ENCODE results near the gene ARHGEF38. TPM values are rescaled to one million over a fixed set of nuclear protein-coding genes. Genes with fewer than 3 reads are reported as not detected.
A peak's percentile ranks its signal among the peaks of the same experiment; 100 is the strongest.

Gene ARHGEF38, protein sequence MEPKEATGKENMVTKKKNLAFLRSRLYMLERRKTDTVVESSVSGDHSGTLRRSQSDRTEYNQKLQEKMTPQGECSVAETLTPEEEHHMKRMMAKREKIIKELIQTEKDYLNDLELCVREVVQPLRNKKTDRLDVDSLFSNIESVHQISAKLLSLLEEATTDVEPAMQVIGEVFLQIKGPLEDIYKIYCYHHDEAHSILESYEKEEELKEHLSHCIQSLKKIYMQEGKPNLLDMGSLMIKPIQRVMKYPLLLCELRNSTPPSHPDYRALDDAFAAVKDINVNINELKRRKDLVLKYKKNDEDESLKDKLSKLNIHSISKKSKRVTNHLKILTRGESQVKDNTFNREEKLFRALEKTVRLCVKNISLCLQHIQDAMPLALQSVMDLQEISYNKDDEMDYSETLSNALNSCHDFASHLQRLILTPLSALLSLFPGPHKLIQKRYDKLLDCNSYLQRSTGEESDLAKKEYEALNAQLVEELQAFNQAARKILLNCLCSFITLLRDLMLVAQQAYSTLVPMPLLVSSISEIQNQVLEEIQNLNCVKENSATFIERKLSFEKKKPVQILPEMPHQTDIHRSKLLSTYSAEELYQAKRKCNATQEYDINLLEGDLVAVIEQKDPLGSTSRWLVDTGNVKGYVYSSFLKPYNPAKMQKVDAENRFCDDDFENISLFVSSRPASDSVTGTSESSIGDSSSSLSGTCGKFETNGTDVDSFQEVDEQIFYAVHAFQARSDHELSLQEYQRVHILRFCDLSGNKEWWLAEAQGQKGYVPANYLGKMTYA
- total RNA-seq = under 1 TPM in 1 of 2 donors, not detected in 1; 0.11 TPM
- 1 to 10 TPM in 1 of 2 donors, under 1 TPM in 1; 0.40 to 1.3 TPM for polyA plus RNA-seq (ENCODE audit: insufficient read length in 2 of 2)
- long read RNA-seq, donor 1, partial matches to known transcripts = 26 of 37 reads
- long read RNA-seq, donor 1, other reads (novel, unspliced or antisense) = 11 of 37 reads
- long read RNA-seq, donor 2 = 0 reads
- long read RNA-seq, donor 3, partial matches to known transcripts = 8 of 16 reads
- long read RNA-seq, donor 3, other reads (novel, unspliced or antisense) = 8 of 16 reads
- long read RNA-seq, donor 4 = 0 reads

DNA sequence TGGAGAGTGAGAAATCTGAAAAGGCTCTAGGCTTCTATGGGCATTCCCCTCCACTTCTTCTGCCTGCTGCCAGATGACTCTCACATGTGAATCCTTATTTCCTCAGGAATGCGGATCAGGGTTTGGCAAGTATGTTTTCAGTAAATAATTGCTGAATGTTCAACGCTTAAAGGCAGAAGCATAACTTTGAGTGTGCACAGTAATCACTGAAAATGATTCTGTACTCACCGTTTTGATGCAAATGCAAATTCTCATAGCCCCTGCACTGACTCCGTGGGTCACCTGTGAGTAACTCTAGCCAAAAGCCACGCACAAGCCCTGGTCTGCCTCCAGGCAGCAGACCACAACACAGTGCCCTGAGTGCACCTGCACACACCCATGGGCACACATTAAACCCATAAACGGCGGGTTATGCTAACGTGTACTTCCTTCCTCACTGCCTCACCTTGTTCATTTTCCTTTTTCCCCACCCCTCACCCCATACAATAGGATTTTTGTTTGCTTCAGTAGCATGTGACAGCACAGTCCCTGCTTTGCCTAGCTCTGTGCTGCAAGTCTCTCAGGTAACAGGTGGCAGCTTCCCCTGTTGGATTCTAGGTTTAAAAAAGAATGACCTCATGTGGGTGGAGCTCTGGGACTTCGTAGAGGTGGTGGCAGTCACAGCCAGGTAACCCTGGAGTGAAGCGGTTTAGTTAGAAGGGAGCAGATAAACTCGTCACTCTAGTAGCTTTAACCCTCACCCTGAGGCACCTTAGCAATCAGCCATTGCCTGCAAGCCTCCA is at the start of gene ARHGEF38:
Gene ARHGEF38 (plus strand): TSS at position 656 of the 782 bp plus-strand sequence. CDS start 146 bp downstream, outside the sequence.
- no peak for DNase-seq (ENCODE audit: low read depth in 4 of 6, low spot score in 6 of 6)
- H3K4me1 ChIP-seq (ENCODE audit: control insufficient read depth, insufficient read depth, low read length) = no peaks in the 10 kb centered on the region
- H3K27ac ChIP-seq (ENCODE audit: low read depth, low read length) = no peak within 1 kb of the TSS
- H3K4me3 ChIP-seq (ENCODE audit: low read depth, low read length) = no peak within 1 kb of the TSS
- no peaks in the 10 kb centered on the region for H3K9me3 ChIP-seq (ENCODE audit: control insufficient read depth, insufficient read depth, low read length)
- H3K36me3 ChIP-seq (ENCODE audit: control insufficient read depth, insufficient read depth, low read length) = no peaks in the 10 kb centered on the region
- 57% methylated on average over 7 of the region's 11 CpGs for WGBS (ENCODE audit: insufficient coverage)
- H3K27me3 ChIP-seq (ENCODE audit: control insufficient read depth, insufficient read depth, low read length) = no peaks in the 10 kb centered on the region

DNA sequence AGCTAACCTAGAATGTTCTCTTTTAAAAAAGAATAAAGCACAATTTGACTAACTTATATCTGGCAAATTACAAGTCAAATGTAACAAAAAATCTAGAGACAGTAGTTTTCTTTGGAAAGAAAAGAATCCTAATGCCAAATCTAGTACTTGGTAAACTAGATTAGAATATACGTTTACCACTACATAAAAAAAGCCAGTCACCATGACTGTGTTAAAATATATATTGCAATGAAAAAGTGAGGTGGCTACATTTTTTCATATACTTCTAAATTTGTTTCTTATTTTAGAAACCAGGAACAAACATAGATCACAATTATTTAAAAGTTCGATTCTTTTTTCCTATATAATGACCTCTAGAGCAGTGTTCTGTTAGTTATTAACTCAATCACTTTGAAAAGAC is 48.9 kb upstream of the ARHGEF38 start:
- Histone ChIP-seq H3K9me3 (ENCODE audit: control insufficient read depth, insufficient read depth, low read length) (no peaks in the 10 kb centered on the region), H3K27me3 (ENCODE audit: control insufficient read depth, insufficient read depth, low read length) (no peaks in the 10 kb centered on the region), H3K4me1 (ENCODE audit: control insufficient read depth, insufficient read depth, low read length) (no peaks in the 10 kb centered on the region), H3K36me3 (ENCODE audit: control insufficient read depth, insufficient read depth, low read length) (no peaks in the 10 kb centered on the region), H3K27ac (ENCODE audit: low read depth, low read length) (no peak overlapping the region), H3K4me3 (ENCODE audit: low read depth, low read length) (no peak overlapping the region)
- WGBS (ENCODE audit: insufficient coverage) = no CpG with 5 or more reads among the region's 2 CpGs
- no peak for DNase-seq (ENCODE audit: low read depth in 4 of 6, low spot score in 6 of 6)

DNA sequence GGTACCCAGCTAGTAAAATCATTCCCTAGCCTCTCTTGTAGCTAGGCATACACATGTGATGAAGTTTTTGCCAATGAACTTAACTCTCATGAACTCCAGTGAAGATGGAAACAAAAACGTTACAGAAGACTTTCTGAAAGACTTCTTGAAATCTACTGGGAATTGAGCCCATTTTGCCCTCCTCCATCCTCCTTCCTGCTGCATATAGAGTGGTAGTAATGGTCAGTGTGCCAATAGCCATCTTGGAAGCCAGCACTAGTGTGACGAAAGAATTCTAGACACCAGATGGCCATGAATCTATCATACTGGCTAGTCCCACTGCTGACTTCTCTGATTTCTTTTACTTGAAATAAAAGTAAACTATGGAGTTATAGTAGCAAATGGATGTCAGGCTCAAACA is 47.7 kb upstream of the ARHGEF38 start:
- Histone ChIP-seq H3K27ac (ENCODE audit: low read depth, low read length) (peak overlapping the region; percentile 10), H3K4me3 (ENCODE audit: low read depth, low read length) (no peak overlapping the region), H3K9me3 (ENCODE audit: control insufficient read depth, insufficient read depth, low read length) (no peaks in the 10 kb centered on the region), H3K27me3 (ENCODE audit: control insufficient read depth, insufficient read depth, low read length) (no peaks in the 10 kb centered on the region), H3K36me3 (ENCODE audit: control insufficient read depth, insufficient read depth, low read length) (no peaks in the 10 kb centered on the region), H3K4me1 (ENCODE audit: control insufficient read depth, insufficient read depth, low read length) (no peaks in the 10 kb centered on the region)
- DNase-seq (ENCODE audit: low read depth in 4 of 6, low spot score in 6 of 6) = peak in 5 of 6 donors; percentile 47 to 89 (median 59)
- no CpG with 5 or more reads among the region's 2 CpGs for WGBS (ENCODE audit: insufficient coverage)

DNA sequence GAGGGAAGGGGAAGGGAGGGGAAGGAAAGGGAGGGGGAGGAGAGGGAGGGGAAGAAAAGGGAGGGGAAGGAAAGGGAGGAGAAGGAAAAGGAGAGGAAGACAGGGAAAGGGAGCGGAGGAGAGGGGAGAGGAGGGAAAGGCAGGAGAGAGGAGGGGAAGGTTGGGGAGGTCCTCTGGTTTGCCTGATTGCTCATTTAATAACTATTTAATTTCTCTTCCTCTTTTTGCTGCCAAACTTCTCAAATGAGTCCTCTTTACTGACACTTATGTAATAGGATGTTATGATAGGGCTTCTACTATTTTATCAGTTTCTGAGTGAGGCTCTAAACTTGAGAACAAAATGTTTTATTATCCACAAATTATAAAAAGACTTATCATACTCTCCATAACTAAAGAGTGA is 43.1 kb upstream of the ARHGEF38 start:
- H3K27me3 ChIP-seq (ENCODE audit: control insufficient read depth, insufficient read depth, low read length) = no peaks in the 10 kb centered on the region
- H3K4me1 ChIP-seq (ENCODE audit: control insufficient read depth, insufficient read depth, low read length) = no peaks in the 10 kb centered on the region
- H3K27ac ChIP-seq (ENCODE audit: low read depth, low read length) = no peak overlapping the region
- no CpG with 5 or more reads among the region's 1 CpG for WGBS (ENCODE audit: insufficient coverage)
- no peaks in the 10 kb centered on the region for H3K36me3 ChIP-seq (ENCODE audit: control insufficient read depth, insufficient read depth, low read length)
- no peak overlapping the region for H3K4me3 ChIP-seq (ENCODE audit: low read depth, low read length)
- no peaks in the 10 kb centered on the region for H3K9me3 ChIP-seq (ENCODE audit: control insufficient read depth, insufficient read depth, low read length)
- no peak for DNase-seq (ENCODE audit: low read depth in 4 of 6, low spot score in 6 of 6)

DNA sequence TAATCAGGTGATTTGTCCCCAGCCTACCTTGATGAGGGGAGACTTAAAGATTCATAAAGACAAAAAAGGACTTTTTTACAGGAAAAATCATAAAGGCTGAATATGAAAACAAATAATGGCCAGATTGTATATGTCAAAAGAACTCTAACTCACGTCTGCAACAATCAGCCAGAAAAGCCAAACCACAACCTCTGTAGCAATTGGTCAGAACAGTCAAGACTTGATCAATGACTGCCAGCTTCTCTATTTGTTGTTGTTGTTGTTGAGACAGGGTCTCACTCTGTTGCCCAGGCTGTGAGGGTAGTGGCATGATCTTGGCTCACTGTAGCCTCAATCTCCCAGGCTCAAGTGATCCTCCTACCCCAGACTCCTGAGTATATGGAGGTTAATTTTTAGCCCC is 42.7 kb upstream of the ARHGEF38 start:
- Histone ChIP-seq H3K4me3 (ENCODE audit: low read depth, low read length) (no peak overlapping the region), H3K9me3 (ENCODE audit: control insufficient read depth, insufficient read depth, low read length) (no peaks in the 10 kb centered on the region), H3K4me1 (ENCODE audit: control insufficient read depth, insufficient read depth, low read length) (no peaks in the 10 kb centered on the region), H3K36me3 (ENCODE audit: control insufficient read depth, insufficient read depth, low read length) (no peaks in the 10 kb centered on the region), H3K27ac (ENCODE audit: low read depth, low read length) (no peak overlapping the region), H3K27me3 (ENCODE audit: control insufficient read depth, insufficient read depth, low read length) (no peaks in the 10 kb centered on the region)
- whole genome bisulfite sequencing (ENCODE audit: insufficient coverage) = no CpG with 5 or more reads among the region's 1 CpG
- no peak for DNase-seq (ENCODE audit: low read depth in 4 of 6, low spot score in 6 of 6)

DNA sequence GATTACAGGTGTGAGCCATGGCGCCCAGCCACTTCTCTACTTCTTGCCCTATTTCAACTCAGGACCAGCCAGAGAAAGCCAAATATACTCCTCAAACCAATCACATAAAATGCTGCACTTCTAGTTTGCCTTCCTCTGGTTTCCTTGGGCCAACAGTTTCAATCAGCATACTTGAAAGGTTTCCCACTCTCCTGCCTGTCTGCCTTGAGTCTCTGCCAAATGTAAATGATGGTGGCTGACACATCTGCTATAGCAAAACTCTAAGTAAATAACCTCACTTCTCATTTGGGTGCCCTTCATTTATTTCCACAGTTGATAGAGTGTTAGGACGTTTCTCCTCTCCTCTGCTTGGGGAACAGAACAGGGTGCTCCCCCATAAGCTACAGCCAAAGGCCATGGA is 42.2 kb upstream of the ARHGEF38 start:
- H3K27me3 ChIP-seq (ENCODE audit: control insufficient read depth, insufficient read depth, low read length) = no peaks in the 10 kb centered on the region
- no peaks in the 10 kb centered on the region for H3K4me1 ChIP-seq (ENCODE audit: control insufficient read depth, insufficient read depth, low read length)
- DNase-seq (ENCODE audit: low read depth in 4 of 6, low spot score in 6 of 6) = peak in 1 of 6 donors; percentile 54
- WGBS (ENCODE audit: insufficient coverage) = 89% methylated on average over 1 of the region's 2 CpGs
- no peak overlapping the region for H3K27ac ChIP-seq (ENCODE audit: low read depth, low read length)
- no peaks in the 10 kb centered on the region for H3K9me3 ChIP-seq (ENCODE audit: control insufficient read depth, insufficient read depth, low read length)
- H3K36me3 ChIP-seq (ENCODE audit: control insufficient read depth, insufficient read depth, low read length) = no peaks in the 10 kb centered on the region
- H3K4me3 ChIP-seq (ENCODE audit: low read depth, low read length) = no peak overlapping the region

DNA sequence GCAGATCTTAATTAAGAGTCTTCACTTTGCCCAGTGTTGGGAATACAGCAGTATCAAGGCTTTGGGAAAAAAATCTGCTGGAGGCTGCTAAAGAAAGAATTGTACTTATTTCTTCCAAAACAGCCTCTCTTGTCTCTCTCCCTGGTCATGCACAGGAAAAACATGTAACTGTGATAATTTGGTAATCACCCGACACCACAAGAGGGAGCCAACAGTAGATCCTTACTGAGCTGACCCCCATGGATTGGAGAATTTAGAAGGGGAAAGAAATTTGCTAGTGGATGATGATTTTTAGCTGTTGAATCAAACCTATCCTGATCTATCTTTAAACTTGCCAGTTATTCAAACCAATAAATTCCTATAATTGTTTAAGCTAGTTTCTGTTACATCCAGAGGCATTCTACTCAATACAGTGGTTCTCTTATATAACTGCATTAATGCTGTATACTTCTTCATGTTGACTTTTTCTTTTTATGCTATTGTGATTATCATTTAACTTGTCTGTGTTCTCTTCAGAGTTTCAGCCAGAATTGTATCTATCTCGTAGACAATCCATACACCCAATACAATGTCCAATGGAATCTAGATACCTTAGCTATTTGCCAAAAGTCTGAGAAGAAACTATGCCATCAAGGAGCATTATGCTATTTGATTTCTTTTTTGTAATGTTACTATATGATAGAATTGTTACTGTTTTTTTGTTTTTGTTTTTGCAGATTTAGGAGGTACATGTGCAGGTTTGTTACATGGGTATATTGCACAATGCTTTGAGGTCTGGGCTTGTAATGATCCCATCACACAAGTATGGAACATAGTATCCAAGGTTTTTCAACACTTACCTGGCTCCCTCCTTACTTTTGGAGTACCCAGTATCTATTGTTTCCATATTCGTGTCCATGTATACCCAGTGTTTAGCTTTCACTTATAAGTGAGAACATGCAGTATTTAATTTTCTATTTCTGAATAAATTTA is 31.3 kb upstream of the ARHGEF38 start:
- no CpG with 5 or more reads among the region's 3 CpGs for WGBS (ENCODE audit: insufficient coverage)
- no peaks in the 10 kb centered on the region for H3K9me3 ChIP-seq (ENCODE audit: control insufficient read depth, insufficient read depth, low read length)
- H3K36me3 ChIP-seq (ENCODE audit: control insufficient read depth, insufficient read depth, low read length) = no peaks in the 10 kb centered on the region
- no peak overlapping the region for H3K27ac ChIP-seq (ENCODE audit: low read depth, low read length)
- H3K4me1 ChIP-seq (ENCODE audit: control insufficient read depth, insufficient read depth, low read length) = no peaks in the 10 kb centered on the region
- DNase-seq (ENCODE audit: low read depth in 4 of 6, low spot score in 6 of 6) = peak in 4 of 6 donors; percentile 28 to 84 (median 58)
- H3K4me3 ChIP-seq (ENCODE audit: low read depth, low read length) = no peak overlapping the region
- H3K27me3 ChIP-seq (ENCODE audit: control insufficient read depth, insufficient read depth, low read length) = no peaks in the 10 kb centered on the region

DNA sequence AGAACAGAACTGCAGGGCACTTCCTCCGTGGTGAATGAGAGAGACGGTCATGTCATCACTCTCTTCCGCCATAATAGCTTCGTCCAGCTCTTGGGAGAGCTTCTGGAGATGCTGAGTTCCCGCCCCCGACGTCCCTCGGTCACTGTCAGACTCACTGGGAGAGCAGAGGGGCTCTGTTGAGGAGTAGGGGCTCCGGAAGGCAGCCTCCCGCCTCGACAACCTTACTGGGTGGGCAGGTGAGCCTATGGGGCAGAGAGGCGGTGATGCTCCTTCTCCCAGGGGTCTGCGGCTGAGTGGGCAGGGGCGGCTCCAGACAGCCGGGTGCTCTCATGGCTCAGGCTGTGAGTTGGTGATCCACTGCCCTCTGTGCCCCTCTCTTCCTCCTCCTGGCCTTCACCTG is 25.8 kb upstream of the ARHGEF38 start:
- Histone ChIP-seq H3K4me1 (ENCODE audit: control insufficient read depth, insufficient read depth, low read length) (no peaks in the 10 kb centered on the region), H3K27ac (ENCODE audit: low read depth, low read length) (no peak overlapping the region), H3K36me3 (ENCODE audit: control insufficient read depth, insufficient read depth, low read length) (no peaks in the 10 kb centered on the region), H3K4me3 (ENCODE audit: low read depth, low read length) (no peak overlapping the region), H3K27me3 (ENCODE audit: control insufficient read depth, insufficient read depth, low read length) (no peaks in the 10 kb centered on the region), H3K9me3 (ENCODE audit: control insufficient read depth, insufficient read depth, low read length) (no peaks in the 10 kb centered on the region)
- DNase-seq (ENCODE audit: low read depth in 4 of 6, low spot score in 6 of 6) = no peak
- 93% methylated on average over 15 of the region's 15 CpGs for WGBS (ENCODE audit: insufficient coverage)

Data from spinal cord (tissue), 10 donors.